ENCODE data around the gene TRABD2A. TPM values are rescaled to one million over a fixed set of nuclear protein-coding genes. Genes with fewer than 3 reads are reported as not detected.

The TRABD2A gene
- total RNA-seq, 2 donors from 2014 or later, result 60.5 to 93.7 TPM

- H3K9me3 ChIP-seq (ENCODE audit: control insufficient read depth, low read length, poor library complexity, severe bottlenecking), result no peaks in the 10 kb centered on the region
- no peaks in the 10 kb centered on the region for H3K36me3 Mint-ChIP-seq (ENCODE audit: low read depth)
- ATAC-seq (no peak), DNase-seq (no peak)
- no peak overlapping the region for H3K4me3 Mint-ChIP-seq
- no peaks in the 10 kb centered on the region for H3K27me3 Mint-ChIP-seq
- H3K27ac Mint-ChIP-seq, result no peak overlapping the region
- peaks cover 31% of the 10 kb centered on the region for H3K4me1 Mint-ChIP-seq
These were observed 50.8 kb downstream of the TRABD2A start for GRCh38 chr2:84830095-84830494.

- H3K27me3 Mint-ChIP-seq, result no peaks in the 10 kb centered on the region
- H3K36me3 Mint-ChIP-seq (ENCODE audit: low read depth), result no peaks in the 10 kb centered on the region
- DNase-seq, result no peak
These were observed 51.2 kb downstream of the TRABD2A start for GRCh38 chr2:84829693-84830092.

GRCh38 chr2:84827978-84828575 is 52.8 kb downstream of the TRABD2A start:
- H3K9me3 ChIP-seq (ENCODE audit: control insufficient read depth, low read length, poor library complexity, severe bottlenecking), result no peaks in the 10 kb centered on the region
- peaks cover 18% of the 10 kb centered on the region for H3K4me1 Mint-ChIP-seq
- H3K4me3 Mint-ChIP-seq, result no peak overlapping the region
- H3K36me3 Mint-ChIP-seq (ENCODE audit: low read depth), result peaks cover under 1% of the 10 kb centered on the region
- no peaks in the 10 kb centered on the region for H3K27me3 Mint-ChIP-seq
- DNase-seq (no peak), ATAC-seq (no peak)
- no peak overlapping the region for H3K27ac Mint-ChIP-seq

More at GRCh38 chr2:84829693-84830092, 51.2 kb downstream of the TRABD2A start:
- H3K27ac Mint-ChIP-seq, result no peak overlapping the region
- no peaks in the 10 kb centered on the region for H3K9me3 ChIP-seq (ENCODE audit: control insufficient read depth, low read length, poor library complexity, severe bottlenecking)
- ATAC-seq, result no peak
- peaks cover 28% of the 10 kb centered on the region for H3K4me1 Mint-ChIP-seq
- H3K4me3 Mint-ChIP-seq, result no peak overlapping the region

GRCh38 chr2:84823788-84824187 is 57.1 kb downstream of the TRABD2A start:
- no peaks in the 10 kb centered on the region for H3K9me3 ChIP-seq (ENCODE audit: control insufficient read depth, low read length, poor library complexity, severe bottlenecking)
- H3K27me3 Mint-ChIP-seq, result no peaks in the 10 kb centered on the region
- H3K27ac Mint-ChIP-seq, result no peak overlapping the region
- DNase-seq (no peak), ATAC-seq (no peak)
- peaks cover 15% of the 10 kb centered on the region for H3K4me1 Mint-ChIP-seq
- H3K4me3 Mint-ChIP-seq, result no peak overlapping the region
- H3K36me3 Mint-ChIP-seq (ENCODE audit: low read depth), result peaks cover 7% of the 10 kb centered on the region

- Mint-ChIP-seq H3K36me3 (ENCODE audit: low read depth) (peaks cover 7% of the 10 kb centered on the region), H3K4me1 (peaks cover 19% of the 10 kb centered on the region), H3K4me3 (no peak overlapping the region), H3K27me3 (no peaks in the 10 kb centered on the region), H3K27ac (no peak overlapping the region)
- ATAC-seq (no peak), DNase-seq (no peak)
- H3K9me3 ChIP-seq (ENCODE audit: control insufficient read depth, low read length, poor library complexity, severe bottlenecking), result no peaks in the 10 kb centered on the region
These were observed 57.7 kb downstream of the TRABD2A start for GRCh38 chr2:84823229-84823628.

- H3K36me3 Mint-ChIP-seq (ENCODE audit: low read depth), result peaks cover 7% of the 10 kb centered on the region
- H3K27ac Mint-ChIP-seq, result peak overlapping the region; percentile 84
- DNase-seq (no peak), ATAC-seq (no peak)
- H3K4me3 Mint-ChIP-seq, result peak overlapping the region; percentile 15
- no peaks in the 10 kb centered on the region for H3K27me3 Mint-ChIP-seq
- no peaks in the 10 kb centered on the region for H3K9me3 ChIP-seq (ENCODE audit: control insufficient read depth, low read length, poor library complexity, severe bottlenecking)
- H3K4me1 Mint-ChIP-seq, result peaks cover 27% of the 10 kb centered on the region
These were observed 59.1 kb downstream of the TRABD2A start for GRCh38 chr2:84821806-84822205.

- ATAC-seq, result no peak
- peaks cover 2% of the 10 kb centered on the region for H3K36me3 Mint-ChIP-seq (ENCODE audit: low read depth)
- DNase-seq, result no peak
- no peaks in the 10 kb centered on the region for H3K27me3 Mint-ChIP-seq
- peak overlapping the region; percentile 8 for H3K4me3 Mint-ChIP-seq
- peaks cover 27% of the 10 kb centered on the region for H3K4me1 Mint-ChIP-seq
- peak overlapping the region; percentile 62 for H3K27ac Mint-ChIP-seq
- H3K9me3 ChIP-seq (ENCODE audit: control insufficient read depth, low read length, poor library complexity, severe bottlenecking), result no peaks in the 10 kb centered on the region
These were observed 63.6 kb downstream of the TRABD2A start for GRCh38 chr2:84817239-84817655.

- no peaks in the 10 kb centered on the region for H3K27me3 Mint-ChIP-seq
- DNase-seq, result no peak
- H3K36me3 Mint-ChIP-seq (ENCODE audit: low read depth), result peaks cover 2% of the 10 kb centered on the region
- no peaks in the 10 kb centered on the region for H3K9me3 ChIP-seq (ENCODE audit: control insufficient read depth, low read length, poor library complexity, severe bottlenecking)
- no peak for ATAC-seq
- H3K4me1 Mint-ChIP-seq, result peaks cover 27% of the 10 kb centered on the region
- peak overlapping the region; percentile 5 for H3K27ac Mint-ChIP-seq
- H3K4me3 Mint-ChIP-seq, result no peak overlapping the region
These were observed 64.4 kb downstream of the TRABD2A start for GRCh38 chr2:84816426-84817026.

GRCh38 chr2:84815146-84815545 is 65.7 kb downstream of the TRABD2A start:
- ATAC-seq (no peak), DNase-seq (no peak)
- Mint-ChIP-seq H3K27me3 (no peaks in the 10 kb centered on the region), H3K4me3 (no peak overlapping the region), H3K27ac (no peak overlapping the region), H3K36me3 (ENCODE audit: low read depth) (no peaks in the 10 kb centered on the region), H3K4me1 (peaks cover 22% of the 10 kb centered on the region)
- no peaks in the 10 kb centered on the region for H3K9me3 ChIP-seq (ENCODE audit: control insufficient read depth, low read length, poor library complexity, severe bottlenecking)

- peaks cover 15% of the 10 kb centered on the region for H3K4me1 Mint-ChIP-seq
- H3K27me3 Mint-ChIP-seq, result no peaks in the 10 kb centered on the region
- peak overlapping the region; percentile 24 for H3K27ac Mint-ChIP-seq
- H3K36me3 Mint-ChIP-seq (ENCODE audit: low read depth), result no peaks in the 10 kb centered on the region
- ATAC-seq, result no peak
- DNase-seq, result no peak
- H3K9me3 ChIP-seq (ENCODE audit: control insufficient read depth, low read length, poor library complexity, severe bottlenecking), result no peaks in the 10 kb centered on the region
- H3K4me3 Mint-ChIP-seq, result no peak overlapping the region
These were observed 68.9 kb downstream of the TRABD2A start for GRCh38 chr2:84811839-84812431.

- H3K36me3 Mint-ChIP-seq (ENCODE audit: low read depth), result no peaks in the 10 kb centered on the region
- DNase-seq (no peak), ATAC-seq (no peak)
- no peaks in the 10 kb centered on the region for H3K9me3 ChIP-seq (ENCODE audit: control insufficient read depth, low read length, poor library complexity, severe bottlenecking)
- no peaks in the 10 kb centered on the region for H3K27me3 Mint-ChIP-seq
- H3K4me1 Mint-ChIP-seq, result peaks cover 8% of the 10 kb centered on the region
- H3K27ac Mint-ChIP-seq, result no peak overlapping the region
- H3K4me3 Mint-ChIP-seq, result no peak overlapping the region
These were observed 72.6 kb downstream of the TRABD2A start for GRCh38 chr2:84808279-84808678.

GRCh38 chr2:84807063-84807485 is 73.8 kb downstream of the TRABD2A start:
- DNase-seq (no peak), ATAC-seq (no peak)
- Mint-ChIP-seq H3K36me3 (ENCODE audit: low read depth) (no peaks in the 10 kb centered on the region), H3K27ac (peak overlapping the region; percentile 41), H3K27me3 (no peaks in the 10 kb centered on the region), H3K4me1 (peaks cover 8% of the 10 kb centered on the region), H3K4me3 (no peak overlapping the region)
- H3K9me3 ChIP-seq (ENCODE audit: control insufficient read depth, low read length, poor library complexity, severe bottlenecking), result no peaks in the 10 kb centered on the region

- H3K9me3 ChIP-seq (ENCODE audit: control insufficient read depth, low read length, poor library complexity, severe bottlenecking), result peaks cover 3% of the 10 kb centered on the region
- ATAC-seq (no peak), DNase-seq (no peak)
- Mint-ChIP-seq H3K4me3 (no peak overlapping the region), H3K27ac (no peak overlapping the region), H3K27me3 (no peaks in the 10 kb centered on the region), H3K4me1 (peaks cover 10% of the 10 kb centered on the region), H3K36me3 (ENCODE audit: low read depth) (no peaks in the 10 kb centered on the region)
These were observed 75.5 kb downstream of the TRABD2A start for GRCh38 chr2:84805250-84805958.
